Heart left ventricle (tissue), 13 donors: ENCODE data around the gene HORMAD2.

Source experiments
- CTCF ChIP-seq, 12 donors: fragments of 200-600 bp; sonication (generic) in 4 of 12; IDR thresholded peaks; one replicate each; pipeline versions ENCODE4 v1.5.0 to v1.8.0; 2018 to 2022; ENCODE audit warnings: antibody characterized with exemption in 12 of 12, mild to moderate bottlenecking in 5 of 12
- POLR2A ChIP-seq, 2 donors: fragments of 450-650 bp; IDR thresholded peaks; one replicate each; pipeline ENCODE4 v1.6.1; 2017; ENCODE audit warnings: antibody characterized with exemption in 2 of 2, mild to moderate bottlenecking in 2 of 2, moderate library complexity in 2 of 2
- donor health status: ischemic (EF 13 %, LVEDD 7.1; RV severe dilation, severe dysfunction).
- donor health status: DM: no; HTN: yes; CAD: no.
- donor health status: DM: no; HTN: no; CAD: no.
- donor health status: ischemic (EF 25% LVEDD 6.9; RV normal size, moderate dysfunction).
- donor health status: ischemic (EF 25% LVEDD 5.7; RV mildly dilated, moderate dysfunction).
- donor health status: ischemic (EF 35%, LVEDD 5.7; RV mildly dilated, moderate dysfunction).
- donor health status: nonischemic (EF 11% LVEDD 7.7; RV severe dilation, severe dysfunction).
- donor health status: DM: yes; HTN: yes; CAD: no.
- donor health status: PGD.
- donor health status: ischemic (EF 29% LVEDD 5.4; RV normal size, mild dysfunction).
- donor health status: nonischemic (EF 23%, LVEDD 6.1; RV moderate dilation, normal function).

GRCh38 chr22:30186510-30186909 is 106.2 kb downstream of the HORMAD2 start:
- no peak for TF ChIP-seq CTCF (IDR thresholded peaks at IDR 0.05)
- TF ChIP-seq POLR2A (IDR thresholded peaks at IDR 0.05), result no peak
